Measurements from ENCODE around the gene TARS2.

The TARS2 gene

DNA sequence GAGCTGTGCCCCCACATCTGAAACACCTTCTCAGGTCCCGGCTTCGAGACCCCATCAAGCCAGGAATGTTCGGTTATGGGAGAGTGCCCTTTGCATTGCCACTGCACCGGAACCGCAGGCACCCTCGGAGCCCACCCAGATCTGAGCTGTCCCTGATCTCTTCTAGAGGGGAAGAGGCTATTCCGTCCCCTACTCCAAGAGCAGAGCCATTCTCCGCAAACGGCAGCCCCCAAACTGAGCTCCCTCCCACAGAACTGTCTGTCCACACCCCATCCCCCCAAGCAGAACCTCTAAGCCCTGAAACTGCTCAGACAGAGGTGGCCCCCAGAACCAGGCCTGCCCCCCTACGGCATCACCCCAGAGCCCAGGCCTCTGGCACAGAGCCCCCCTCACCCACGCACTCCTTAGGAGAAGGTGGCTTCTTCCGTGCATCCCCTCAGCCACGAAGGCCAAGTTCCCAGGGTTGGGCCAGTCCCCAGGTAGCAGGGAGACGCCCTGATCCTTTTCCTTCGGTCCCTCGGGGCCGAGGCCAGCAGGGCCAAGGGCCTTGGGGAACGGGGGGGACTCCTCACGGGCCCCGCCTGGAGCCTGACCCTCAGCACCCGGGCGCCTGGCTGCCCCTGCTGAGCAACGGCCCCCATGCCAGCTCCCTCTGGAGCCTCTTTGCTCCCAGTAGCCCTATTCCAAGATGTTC is 66.3 kb downstream of the TARS2 start:
- H3K4me3 ChIP-seq (ENCODE audit: low read depth, low read length): no peak overlapping the region
- TF ChIP-seq, protein P1, sequence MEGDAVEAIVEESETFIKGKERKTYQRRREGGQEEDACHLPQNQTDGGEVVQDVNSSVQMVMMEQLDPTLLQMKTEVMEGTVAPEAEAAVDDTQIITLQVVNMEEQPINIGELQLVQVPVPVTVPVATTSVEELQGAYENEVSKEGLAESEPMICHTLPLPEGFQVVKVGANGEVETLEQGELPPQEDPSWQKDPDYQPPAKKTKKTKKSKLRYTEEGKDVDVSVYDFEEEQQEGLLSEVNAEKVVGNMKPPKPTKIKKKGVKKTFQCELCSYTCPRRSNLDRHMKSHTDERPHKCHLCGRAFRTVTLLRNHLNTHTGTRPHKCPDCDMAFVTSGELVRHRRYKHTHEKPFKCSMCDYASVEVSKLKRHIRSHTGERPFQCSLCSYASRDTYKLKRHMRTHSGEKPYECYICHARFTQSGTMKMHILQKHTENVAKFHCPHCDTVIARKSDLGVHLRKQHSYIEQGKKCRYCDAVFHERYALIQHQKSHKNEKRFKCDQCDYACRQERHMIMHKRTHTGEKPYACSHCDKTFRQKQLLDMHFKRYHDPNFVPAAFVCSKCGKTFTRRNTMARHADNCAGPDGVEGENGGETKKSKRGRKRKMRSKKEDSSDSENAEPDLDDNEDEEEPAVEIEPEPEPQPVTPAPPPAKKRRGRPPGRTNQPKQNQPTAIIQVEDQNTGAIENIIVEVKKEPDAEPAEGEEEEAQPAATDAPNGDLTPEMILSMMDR (IDR thresholded peaks at IDR 0.05; ENCODE audit: insufficient read depth, low read length, missing control alignments): no peak
- POLR2A ChIA-PET: interaction anchor here (0.6 to 0.9 kb wide), 3 partner anchors 9 to 69 kb away, joined by 3 to 4 read pairs (median 4); no protein-coding TSS in a partner anchor
- CTCF ChIA-PET: interaction anchor here (0.8 to 19.4 kb wide), 5 partner anchors 18 to 88 kb away, joined by 3 to 315 read pairs (median 3); partner anchors contain the start of gene ENSA
- DNase-seq (ENCODE audit: low read depth, low spot score): no peak

DNA sequence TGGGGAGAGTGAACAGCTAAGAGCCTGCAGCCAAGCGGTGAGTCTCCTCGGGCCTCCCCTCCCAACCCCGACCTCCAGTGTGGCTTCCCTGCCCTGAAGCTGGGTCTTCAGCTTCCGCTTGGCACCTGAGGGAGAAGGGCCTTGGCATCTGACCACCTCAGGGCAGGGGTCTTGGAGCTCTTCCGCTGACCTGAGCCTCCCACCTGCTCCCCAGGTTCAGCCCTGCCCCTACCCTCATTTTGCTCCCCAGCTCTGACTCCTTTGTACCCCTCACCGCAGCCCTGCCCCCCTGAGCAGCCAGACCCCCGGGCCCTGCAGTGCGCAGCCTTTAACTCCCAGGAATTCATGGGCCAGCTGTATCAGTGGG is 66.8 kb downstream of the TARS2 start:
- CTCF ChIA-PET: interaction anchor here (0.8 to 19.4 kb wide), 6 partner anchors 10 to 89 kb away, joined by 3 to 315 read pairs (median 4); partner anchors contain the start of gene ENSA
- TF ChIP-seq, protein P1 (IDR thresholded peaks at IDR 0.05; ENCODE audit: insufficient read depth, low read length, missing control alignments): no peak
- POLR2A ChIA-PET: interaction anchor here (0.6 to 0.9 kb wide), 2 partner anchors 8 to 70 kb away, joined by 4 read pairs; no protein-coding TSS in a partner anchor
- no peak for DNase-seq (ENCODE audit: low read depth, low spot score)
- no peak overlapping the region for H3K4me3 ChIP-seq (ENCODE audit: low read depth, low read length)

DNA sequence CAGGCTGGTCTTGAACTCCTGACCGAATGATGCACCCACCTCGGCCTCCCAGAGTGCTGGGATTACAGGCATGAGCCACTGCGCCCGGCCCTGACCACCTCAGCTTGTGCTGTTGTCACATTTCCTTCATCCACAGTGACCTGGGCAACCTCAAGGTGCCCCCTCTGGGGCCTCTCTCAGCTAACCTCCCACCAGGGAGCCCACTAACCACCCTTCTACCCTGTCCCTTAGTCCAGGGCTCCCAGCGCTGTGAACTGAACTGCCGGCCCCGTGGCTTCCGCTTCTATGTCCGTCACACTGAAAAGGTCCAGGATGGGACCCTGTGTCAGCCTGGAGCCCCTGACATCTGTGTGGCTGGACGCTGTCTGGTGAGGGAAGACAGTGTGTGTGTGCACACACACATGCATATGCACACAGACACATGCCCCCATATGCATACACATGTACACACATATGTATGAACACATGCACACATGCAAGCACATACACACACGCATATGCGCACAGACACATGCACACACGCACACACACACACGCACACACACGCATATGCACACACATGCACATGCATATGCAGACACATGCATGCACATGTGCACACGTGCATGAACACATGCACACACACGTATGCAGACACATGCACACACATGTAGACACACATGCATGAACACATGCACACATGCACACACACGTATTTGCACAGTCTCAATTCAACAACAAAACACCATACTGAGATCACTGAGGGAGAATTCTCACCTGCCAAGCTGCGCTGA is 68.2 kb downstream of the TARS2 start:
- DNase-seq (ENCODE audit: low read depth, low spot score): no peak
- TF ChIP-seq, protein P1 (IDR thresholded peaks at IDR 0.05; ENCODE audit: insufficient read depth, low read length, missing control alignments): no peak
- ChIA-PET CTCF (interaction anchor here (1.3 to 19.4 kb wide), 3 partner anchors 9 to 65 kb away, joined by 5 to 315 read pairs (median 133); partner anchors contain the start of gene ENSA), POLR2A (interaction anchor here (1.1 kb wide), 1 partner anchor 24 kb away, joined by 4 read pairs; the partner anchor contains the start of gene MCL1)
- H3K4me3 ChIP-seq (ENCODE audit: low read depth, low read length): no peak overlapping the region

DNA sequence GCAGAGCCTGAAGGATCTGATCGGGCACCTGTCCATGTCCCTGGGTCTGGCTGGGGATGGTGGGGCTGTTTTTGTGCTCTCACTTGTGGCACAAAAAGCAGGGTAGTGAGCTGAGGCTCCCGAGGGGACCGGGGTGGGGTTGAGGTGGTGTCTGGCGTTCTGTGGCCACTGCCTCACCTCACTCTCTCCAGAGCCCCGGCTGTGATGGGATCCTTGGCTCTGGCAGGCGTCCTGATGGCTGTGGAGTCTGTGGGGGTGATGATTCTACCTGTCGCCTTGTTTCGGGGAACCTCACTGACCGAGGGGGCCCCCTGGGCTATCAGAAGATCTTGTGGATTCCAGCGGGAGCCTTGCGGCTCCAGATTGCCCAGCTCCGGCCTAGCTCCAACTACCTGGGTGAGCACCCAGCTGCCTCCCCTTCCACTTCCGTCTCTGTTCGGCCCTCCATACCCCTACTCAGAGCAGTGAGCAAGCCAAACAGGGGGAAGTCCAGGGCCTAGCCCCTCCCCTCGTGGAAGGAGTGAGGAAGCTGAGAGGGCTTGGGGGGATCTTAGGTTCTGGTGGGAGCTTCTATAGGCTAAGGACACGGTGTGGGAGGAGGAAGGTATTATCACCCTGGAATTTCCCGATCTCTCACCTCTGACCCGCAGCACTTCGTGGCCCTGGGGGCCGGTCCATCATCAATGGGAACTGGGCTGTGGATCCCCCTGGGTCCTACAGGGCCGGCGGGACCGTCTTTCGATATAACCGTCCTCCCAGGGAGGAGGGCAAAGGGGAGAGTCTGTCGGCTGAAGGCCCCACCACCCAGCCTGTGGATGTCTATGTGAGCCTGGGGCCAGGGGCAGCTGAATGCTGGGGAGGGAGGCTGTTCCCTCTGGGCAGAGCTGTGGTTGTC is 69.0 kb downstream of the TARS2 start:
- ChIA-PET POLR2A (interaction anchor here (1.1 kb wide), 1 partner anchor 23 kb away, joined by 4 read pairs; the partner anchor contains the start of gene MCL1), CTCF (interaction anchor here (0.9 to 19.4 kb wide), 2 partner anchors 24 to 64 kb away, joined by 4 to 315 read pairs; partner anchors contain the start of gene ENSA)
- TF ChIP-seq, protein P1 (IDR thresholded peaks at IDR 0.05; ENCODE audit: insufficient read depth, low read length, missing control alignments): no peak
- H3K4me3 ChIP-seq (ENCODE audit: low read depth, low read length): no peak overlapping the region
- no peak for DNase-seq (ENCODE audit: low read depth, low spot score)

DNA sequence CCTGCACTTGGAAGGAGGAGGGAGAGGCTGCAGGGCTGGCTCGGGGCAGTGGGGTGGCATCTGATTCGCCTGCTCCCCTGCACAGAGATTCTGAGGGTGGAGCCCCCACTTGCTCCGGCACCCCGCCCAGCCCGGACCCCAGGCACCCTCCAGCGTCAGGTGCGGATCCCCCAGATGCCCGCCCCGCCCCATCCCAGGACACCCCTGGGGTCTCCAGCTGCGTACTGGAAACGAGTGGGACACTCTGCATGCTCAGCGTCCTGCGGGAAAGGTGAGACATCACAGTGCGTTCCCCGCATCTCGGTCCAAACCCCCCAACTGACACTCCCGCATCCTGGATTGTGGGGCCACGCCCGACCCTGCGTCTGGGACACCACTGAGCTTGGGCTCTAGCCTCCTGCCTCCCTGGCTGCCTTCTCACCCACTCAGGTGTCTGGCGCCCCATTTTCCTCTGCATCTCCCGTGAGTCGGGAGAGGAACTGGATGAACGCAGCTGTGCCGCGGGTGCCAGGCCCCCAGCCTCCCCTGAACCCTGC is 69.9 kb downstream of the TARS2 start:
- CTCF ChIA-PET: interaction anchor here (0.9 to 19.4 kb wide), 4 partner anchors 13 to 94 kb away, joined by 4 to 315 read pairs (median 56); partner anchors contain the start of gene ENSA

More for the DNA sequence above, 69.9 kb downstream of the TARS2 start:
- H3K4me3 ChIP-seq (ENCODE audit: low read depth, low read length): no peak overlapping the region
- POLR2A ChIA-PET: no interaction called here
- TF ChIP-seq, protein P1 (IDR thresholded peaks at IDR 0.05; ENCODE audit: insufficient read depth, low read length, missing control alignments): no peak
- DNase-seq (ENCODE audit: low read depth, low spot score): no peak
